H1 (cell line): ENCODE results near the gene TBC1D12. TPM values are rescaled to one million over a fixed set of nuclear protein-coding genes. Genes with fewer than 3 reads are reported as not detected.
A peak's percentile ranks its signal among the peaks of the same experiment; 100 is the strongest.

Source experiments
- CTCF ChIA-PET: fragments of 300-600 bp; sonication (Branson Sonifier 250); formaldehyde crosslinking; loops from one replicate; lab custom pipeline; 2021; ENCODE audit not compliant: partially characterized antibody; lab: Charles Lee
- POLR2A ChIA-PET: fragments of 300-600 bp; sonication (Branson Sonifier 250); formaldehyde crosslinking; loops from one replicate; lab custom pipeline; 2021; ENCODE audit warnings: inconsistent platforms; ENCODE audit not compliant: partially characterized antibody; lab: Charles Lee
- DNase-seq, 2 experiments: peaks; one replicate each; pipeline versions ENCODE4 v3.0.0 to v3.0.0-alpha.2; 2010 to 2022; ENCODE audit warnings: low spot score in 2 of 2, low read depth in 1 of 2, mixed read lengths in 1 of 2
- FAIRE-seq: peaks from 2 replicates; lab custom pipeline; 2011; peaks lifted over from hg19 to GRCh38; lab: Jason Lieb, UNC
- H2AFZ ChIP-seq: 2 replicates; pipeline ENCODE4 v1.8.1; 2012; ENCODE audit warnings: low read length, inconsistent platforms
- H2AK5ac ChIP-seq: 2 replicates; pipeline ENCODE4 v1.6.1; 2013; ENCODE audit warnings: low read depth, low read length
- H2BK120ac ChIP-seq: replicated peaks from 2 replicates; pipeline ENCODE3; 2013; ENCODE audit warnings: low read depth, low read length, inconsistent platforms
- H2BK12ac ChIP-seq: 2 replicates; pipeline ENCODE4 v1.6.1; 2013; ENCODE audit warnings: low read depth, low read length
- H2BK15ac ChIP-seq: 2 replicates; pipeline ENCODE4 v1.6.1; 2013; ENCODE audit warnings: low read length
- H2BK20ac ChIP-seq: 2 replicates; pipeline ENCODE4 v1.6.1; 2013; ENCODE audit warnings: low read length
- H2BK5ac ChIP-seq: 2 replicates; pipeline ENCODE4 v1.6.1; 2013; ENCODE audit warnings: low read depth, low read length
- H3K14ac ChIP-seq: 2 replicates; pipeline ENCODE4 v1.6.1; 2013; ENCODE audit warnings: inconsistent platforms; ENCODE audit not compliant: insufficient read length
- H3K18ac ChIP-seq: 2 replicates; pipeline ENCODE4 v1.6.1; 2013; ENCODE audit warnings: low read length; ENCODE audit errors: extremely low read depth
- H3K23ac ChIP-seq: 2 replicates; pipeline ENCODE4 v1.6.1; 2013; ENCODE audit warnings: inconsistent platforms; ENCODE audit not compliant: insufficient read length
- H3K23me2 ChIP-seq: 2 replicates; pipeline ENCODE4 v1.6.1; 2013; ENCODE audit warnings: low read depth, low read length
- H3K27ac ChIP-seq: 2 replicates; pipeline ENCODE4 v1.6.1; 2011; ENCODE audit warnings: low read depth, low read length, inconsistent platforms
- H3K27me3 ChIP-seq, 4 experiments: replicated peaks in 1 of 4; 1 replicate in 1 of 4; 2 replicates in 3 of 4; pipeline versions ENCODE4 v1.6.1 to v1.8.1; 2011 to 2013; ENCODE audit warnings: low read length in 3 of 4, mild to moderate bottlenecking in 3 of 4, inconsistent platforms in 2 of 4, mixed read lengths in 2 of 4, moderate library complexity in 1 of 4; ENCODE audit not compliant: control insufficient read depth in 3 of 4, insufficient read depth in 3 of 4; ENCODE audit errors: extremely low read depth in 1 of 4
- H3K36me3 ChIP-seq, 4 experiments: 2 replicates each; pipeline versions ENCODE4 v1.6.1 to v1.8.1; 2011 to 2013; ENCODE audit warnings: mild to moderate bottlenecking in 4 of 4, low read length in 3 of 4, moderate library complexity in 2 of 4, control low read depth in 1 of 4, inconsistent platforms in 1 of 4; ENCODE audit not compliant: insufficient read depth in 4 of 4, control insufficient read depth in 2 of 4
- H3K4ac ChIP-seq: replicated peaks from 2 replicates; pipeline ENCODE3; 2013; ENCODE audit warnings: low read length, low read depth, mixed read lengths, inconsistent platforms; ENCODE audit not compliant: insufficient read length
- H3K4me1 ChIP-seq, 4 experiments: replicated peaks in 1 of 4; 1 replicate in 1 of 4; 2 replicates in 3 of 4; pipeline versions ENCODE4 v1.6.1 to v1.8.1; 2011 to 2013; ENCODE audit warnings: low read length in 3 of 4, inconsistent platforms in 2 of 4, mixed read lengths in 1 of 4; ENCODE audit not compliant: insufficient read depth in 4 of 4, control insufficient read depth in 3 of 4
- H3K4me2 ChIP-seq, 2 experiments: 2 replicates each; pipeline versions ENCODE4 v1.6.1 to v1.8.1; 2011 to 2013; ENCODE audit warnings: low read depth in 2 of 2, low read length in 2 of 2, control low read depth in 1 of 2, inconsistent platforms in 1 of 2, mild to moderate bottlenecking in 1 of 2; ENCODE audit not compliant: insufficient read depth in 1 of 2
- H3K4me3 ChIP-seq, 4 experiments: fragments of 200-600, 300-600 bp in 1 of 4; sonication (generic), shearing (Covaris generic), sonication (Bioruptor Twin) in 1 of 4; 2 replicates each; pipeline versions ENCODE4 v1.5.1 to v1.8.1; 2011 to 2016; ENCODE audit warnings: low read length in 4 of 4, low read depth in 3 of 4, control low read depth in 2 of 4, inconsistent platforms in 2 of 4, mild to moderate bottlenecking in 2 of 4, mixed read lengths in 1 of 4, moderate library complexity in 1 of 4; ENCODE audit not compliant: insufficient read depth in 2 of 4; ENCODE audit errors: extremely low read depth in 1 of 4
- H3K56ac ChIP-seq: replicated peaks from 2 replicates; pipeline ENCODE3; 2013; ENCODE audit warnings: low read depth, mild to moderate bottlenecking, mixed read lengths, low read length, inconsistent platforms; ENCODE audit not compliant: insufficient read length
- H3K79me1 ChIP-seq: 2 replicates; pipeline ENCODE4 v1.6.1; 2013; ENCODE audit warnings: low read depth, low read length, control low read depth
- H3K79me2 ChIP-seq, 2 experiments: 2 replicates each; pipeline versions ENCODE4 v1.6.1 to v1.8.1; 2012 to 2013; ENCODE audit warnings: low read length in 2 of 2, mild to moderate bottlenecking in 2 of 2, inconsistent platforms in 1 of 2; ENCODE audit not compliant: insufficient read depth in 2 of 2, control insufficient read depth in 1 of 2
- H3K9ac ChIP-seq, 4 experiments: replicated peaks in 1 of 4; 1 replicate in 1 of 4; 2 replicates in 3 of 4; pipeline versions ENCODE4 v1.6.1 to v1.8.1; 2011 to 2013; ENCODE audit warnings: low read depth in 3 of 4, low read length in 3 of 4, control low read depth in 2 of 4, mild to moderate bottlenecking in 2 of 4, moderate library complexity in 2 of 4, inconsistent platforms in 1 of 4; ENCODE audit errors: extremely low read depth in 1 of 4
- H3K9me3 ChIP-seq, 2 experiments: 2 replicates each; pipeline versions ENCODE4 v1.6.1 to v1.8.1; 2012 to 2013; ENCODE audit warnings: mild to moderate bottlenecking in 2 of 2, moderate library complexity in 2 of 2, control low read depth in 1 of 2, inconsistent platforms in 1 of 2, low read depth in 1 of 2, low read length in 1 of 2, mixed read lengths in 1 of 2; ENCODE audit not compliant: insufficient read depth in 2 of 2
- H4K20me1 ChIP-seq, 2 experiments: replicated peaks in 1 of 2; 2 replicates each; pipeline versions ENCODE3 to v1.8.1; 2011 to 2013; ENCODE audit warnings: inconsistent platforms in 2 of 2, low read length in 2 of 2, mild to moderate bottlenecking in 1 of 2; ENCODE audit not compliant: insufficient read depth in 2 of 2, control insufficient read depth in 1 of 2
- H4K5ac ChIP-seq: 2 replicates; pipeline ENCODE4 v1.6.1; 2013; ENCODE audit warnings: low read length, low read depth, mixed read lengths, inconsistent platforms; ENCODE audit not compliant: insufficient read length
- H4K8ac ChIP-seq: 2 replicates; pipeline ENCODE4 v1.8.0; 2013; ENCODE audit warnings: mild to moderate bottlenecking, moderate library complexity, low read length, inconsistent platforms; ENCODE audit not compliant: insufficient read depth; ENCODE audit errors: extremely low read depth
- H4K91ac ChIP-seq: replicated peaks from 2 replicates; pipeline ENCODE3; 2013; ENCODE audit warnings: low read length, mixed read lengths, inconsistent platforms; ENCODE audit not compliant: insufficient read length
- CBX5 ChIP-seq: fragments of 300-800, 300-1000 bp; sonication (generic); IDR thresholded peaks from 2 replicates; pipeline ENCODE4 v1.7.1; 2016; ENCODE audit warnings: antibody characterized with exemption, low read length, low read depth
- CEBPB ChIP-seq: IDR thresholded peaks from 2 replicates; pipeline ENCODE4 v1.6.1; 2012; ENCODE audit warnings: low read depth, low read length
- POLR2AphosphoS5 ChIP-seq: IDR thresholded peaks from 2 replicates; pipeline ENCODE4 v1.6.1; 2011; ENCODE audit warnings: low read depth, low read length
- RBBP5 ChIP-seq: IDR thresholded peaks from 2 replicates; pipeline ENCODE4 v1.7.1; 2012; ENCODE audit warnings: low read depth, mild to moderate bottlenecking, inconsistent platforms, low read length, moderate library complexity, borderline replicate concordance
- RNF2 ChIP-seq: fragments of 200-900, 300-1000 bp; sonication (generic); IDR thresholded peaks from 2 replicates; pipeline ENCODE4 v1.7.1; 2016; ENCODE audit warnings: borderline replicate concordance, low read depth, mild to moderate bottlenecking, antibody characterized with exemption, low read length; ENCODE audit not compliant: poor library complexity, severe bottlenecking; ENCODE audit errors: missing control alignments
- SAP30 ChIP-seq: fragments of 300-600 bp; sonication (generic); IDR thresholded peaks from 2 replicates; pipeline ENCODE4 v1.7.1; 2012; ENCODE audit warnings: low read length, moderate library complexity, mild to moderate bottlenecking, inconsistent platforms; ENCODE audit not compliant: insufficient read depth, insufficient replicate concordance
- SP4 ChIP-seq: IDR thresholded peaks from 2 replicates; pipeline ENCODE4 v1.6.1; 2012; ENCODE audit warnings: low read length, inconsistent platforms
- TAF1 ChIP-seq: IDR thresholded peaks from 2 replicates; pipeline ENCODE4 v1.6.1; 2011; ENCODE audit warnings: mild to moderate bottlenecking, low read depth, low read length
- TCF12 ChIP-seq: IDR thresholded peaks from 2 replicates; pipeline ENCODE4 v1.6.1; 2011; ENCODE audit warnings: low read depth, mild to moderate bottlenecking, low read length
- YY1 ChIP-seq: IDR thresholded peaks from 2 replicates; pipeline ENCODE4 v1.6.1; 2011; ENCODE audit warnings: low read depth, mild to moderate bottlenecking, low read length
- WGBS, 2 experiments: shearing (Covaris generic) in 1 of 2; methylation state at CpG; one replicate each; pipeline versions ENCODE4 v1.1.6 to v1.1.7; 2013 to 2015; ENCODE audit warnings: low lambda C conversion rate in 2 of 2, mixed read lengths in 2 of 2, inconsistent platforms in 1 of 2, low coverage in 1 of 2, missing lambda C conversion rate in 1 of 2; ENCODE audit not compliant: insufficient replicate concordance in 2 of 2, insufficient coverage in 1 of 2, insufficient read length in 1 of 2; ENCODE audit errors: extremely low coverage in 1 of 2, missing lambda C conversion rate in 1 of 2; 5-methylcytosine and 5-hydroxymethylcytosine counted together
- polyA plus RNA-seq, 7 experiments: library from polyadenylated mRNA; depleted of rRNA in 3 of 7; stranded (reverse) in 5 of 7; unstranded in 2 of 7; fragments of >200 nt in 5 of 7; fragments of 200-250 nt in 2 of 7; gene quantifications; 1 replicate in 5 of 7; 2 replicates in 1 of 7; 4 replicates in 1 of 7; pipeline versions ENCODE4 v1.2.1 to v1.2.3, GENCODE V29; 2011 to 2013; ENCODE audit warnings: missing spikeins in 2 of 7, mixed read lengths in 2 of 7
- total RNA-seq: library from RNA; stranded (reverse); fragmentation: NEBNext Ultra II Directional; extraction: Animal tissue kit (Norgen Biotek cat#: 25700); gene quantifications from 2 replicates; pipeline ENCODE4 v1.2.1, GENCODE V29; 2021

Gene TBC1D12
- total and polyA plus RNA-seq, 2 of the 8 experiments (the other 6 are each of a cell fraction or from before 2014, with no cell fraction given): 1.1 to 3.2 TPM

- H3K27ac ChIP-seq: 0 out of 2 replicates have a peak within 1 kb of the TSS, but pooled peaks have one; percentile 11
- WGBS, 2 experiments: 2% methylated on average over 55 of the region's 55 CpGs; no CpG with 5 or more reads in 1 of the 2 experiments
- CTCF ChIA-PET: interaction anchor here (0.9 to 2.3 kb wide), 7 partner anchors 10 to 83 kb away, joined by 3 to 7 read pairs (median 4); no protein-coding TSS in a partner anchor
- TF ChIP-seq TCF12 (0 out of 2 replicates have a peak, but pooled peaks have one; percentile 46), CEBPB (no peak), POLR2AphosphoS5 (peak; percentile 52; the same call in 1 of the 2 replicates), TAF1 (peak; percentile 71; the same call in 1 of the 2 replicates), YY1 (no peak), SAP30 (peak; percentile 92), CBX5 (no peak), RNF2 (peak; percentile 47), RBBP5 (no peak), SP4 (no peak)
Observed at GRCh38 chr10:94362360-94363250, 39.7 kb upstream of the TBC1D12 start, which contains the start of gene NOC3L. Gene NOC3L, minus strand, starts transcription at chr10:94362939. Its CDS starts 101 bp downstream, at chr10:94362838.

More at GRCh38 chr10:94362360-94363250, 39.7 kb upstream of the TBC1D12 start, which contains the start of gene NOC3L:
- POLR2A ChIA-PET: interaction anchor here (1.4 to 2.4 kb wide), 3 partner anchors 12 to 182 kb away, joined by 4 to 9 read pairs (median 5); no protein-coding TSS in a partner anchor
- H3K4me2 ChIP-seq: peak within 1 kb of the TSS; percentile 80 to 91
- H3K27me3 ChIP-seq: peaks cover 0 to 18% (median 11%) of the 10 kb centered on the region in 4 experiments; a peak in 5 of 7 replicates
- H4K5ac ChIP-seq: no peak within 1 kb of the TSS
- H3K36me3 ChIP-seq: peaks cover 0 to 25% (median 11%) of the 10 kb centered on the region in 4 experiments; a peak in 6 of 8 replicates
- peak; percentile 85 to 97 for DNase-seq
- H2AFZ ChIP-seq: peak within 1 kb of the TSS; percentile 89
- H3K9ac ChIP-seq: peak within 1 kb of the TSS in 3 of 4 experiments; percentile 67 to 79 (median 72); a peak in 6 of 7 replicates
- H3K18ac ChIP-seq: no peak within 1 kb of the TSS; the same call in 1 of the 2 replicates
- no peak within 1 kb of the TSS for H2BK20ac ChIP-seq
- H2BK15ac ChIP-seq: no peak within 1 kb of the TSS
- peaks cover 2% of the 10 kb centered on the region; the same call in 1 of the 2 replicates for H3K79me1 ChIP-seq
- FAIRE-seq: peak; percentile 84
- peak within 1 kb of the TSS; percentile 79 for H4K91ac ChIP-seq
- peak within 1 kb of the TSS; percentile 52 for H3K56ac ChIP-seq
- H2BK120ac ChIP-seq: peak within 1 kb of the TSS; percentile 33
- H3K14ac ChIP-seq: no peak within 1 kb of the TSS
- peaks cover 6% of the 10 kb centered on the region for H3K23me2 ChIP-seq
- no peak within 1 kb of the TSS for H2BK5ac ChIP-seq
- peak within 1 kb of the TSS; percentile 51; the same call in 1 of the 2 replicates for H4K8ac ChIP-seq
- no peak within 1 kb of the TSS for H2AK5ac ChIP-seq
- no peaks in the 10 kb centered on the region for H3K9me3 ChIP-seq
- no peak within 1 kb of the TSS for H3K23ac ChIP-seq
- peaks cover 0 to 4% of the 10 kb centered on the region in 2 experiments for H4K20me1 ChIP-seq
- no peak within 1 kb of the TSS for H2BK12ac ChIP-seq
- H3K4ac ChIP-seq: peak within 1 kb of the TSS; percentile 21
- peaks cover 0 to 27% of the 10 kb centered on the region in 2 experiments; a peak in 2 of 4 replicates for H3K79me2 ChIP-seq
- H3K4me3 ChIP-seq: peak within 1 kb of the TSS; percentile 87 to 93 (median 93)
- H3K4me1 ChIP-seq: peaks cover 0 to 2% (median 0%) of the 10 kb centered on the region in 4 experiments; a peak in 1 of 7 replicates
